Activated naive CD4-positive, alpha-beta T cell (primary cell): Measurements from ENCODE around the gene PARVB.

Experiments used
- DNase-seq, 4 experiments: peaks; one replicate each; lab custom pipeline; 2025; lab: John Stamatoyannopoulos, UW

PARVB gene

GRCh38 chr22:44024288-44024921 is at the start of gene PARVB:
Gene PARVB (plus strand): TSS chr22:44024302. CDS start chr22:44024340, 38 bp downstream.
- DNase-seq: no peak

- no peak for DNase-seq
Measured at GRCh38 chr22:43975041-43975440, 49.1 kb upstream of the PARVB start.

GRCh38 chr22:43976861-43977795 is 47.0 kb upstream of the PARVB start:
- DNase-seq: no peak

GRCh38 chr22:43978558-43978957 is 45.5 kb upstream of the PARVB start:
- DNase-seq: no peak

GRCh38 chr22:43980579-43980978 is 43.5 kb upstream of the PARVB start:
- no peak for DNase-seq

GRCh38 chr22:43980996-43981395 is 43.1 kb upstream of the PARVB start:
- DNase-seq: no peak

GRCh38 chr22:43983808-43984207 is 40.3 kb upstream of the PARVB start:
- no peak for DNase-seq

- no peak for DNase-seq
Measured at GRCh38 chr22:43985532-43985931, 38.6 kb upstream of the PARVB start.

- no peak for DNase-seq
Measured at GRCh38 chr22:43988116-43988820, 35.8 kb upstream of the PARVB start.

GRCh38 chr22:43988960-43989359 is 35.1 kb upstream of the PARVB start:
- no peak for DNase-seq

- DNase-seq: no peak
Measured at GRCh38 chr22:43990044-43990443, 34.1 kb upstream of the PARVB start.

GRCh38 chr22:43991316-43992020 is 32.6 kb upstream of the PARVB start:
- DNase-seq: no peak

GRCh38 chr22:43992331-43992821 is 31.7 kb upstream of the PARVB start:
- no peak for DNase-seq

GRCh38 chr22:43993072-43993760 is 30.9 kb upstream of the PARVB start:
- DNase-seq: peak in 3 of 4 experiments; percentile 20 to 49 (median 21)

GRCh38 chr22:43994006-43994405 is 30.1 kb upstream of the PARVB start:
- no peak for DNase-seq

- no peak for DNase-seq
Measured at GRCh38 chr22:43994416-43994815, 29.7 kb upstream of the PARVB start.

GRCh38 chr22:43995057-43995685 is 28.9 kb upstream of the PARVB start:
- no peak for DNase-seq

GRCh38 chr22:43995798-43996169 is 28.3 kb upstream of the PARVB start:
- DNase-seq: no peak

GRCh38 chr22:43996170-43996980 is 27.7 kb upstream of the PARVB start:
- DNase-seq: peak in 3 of 4 experiments; percentile 34 to 56 (median 35)

GRCh38 chr22:43996981-43997265 is 27.2 kb upstream of the PARVB start:
- DNase-seq: no peak
